Activated B cell treated with CpG ODN at 0.5 μM for 24 hours (primary cell): ENCODE results near the gene PLAAT1. TPM values are rescaled to one million over a fixed set of nuclear protein-coding genes. Genes with fewer than 3 reads are reported as not detected.

ENCODE experiments used
- ATAC-seq: fragments of 200-7000 bp; cut with Tn5 transposase; one replicate; pipeline ENCODE4 v1.10.0; 2021; ENCODE audit warnings: low read depth, mild to moderate bottlenecking, moderate library complexity
- CTCF ChIA-PET: fragments of 350-600 bp; sonication (Branson Sonifier 250); formaldehyde crosslinking; loops from one replicate; lab custom pipeline; 2021; ENCODE audit warnings: antibody characterized with exemption; lab: Charles Lee
- POLR2A ChIA-PET: fragments of 350-600 bp; sonication (Branson Sonifier 250); formaldehyde crosslinking; loops from one replicate; lab custom pipeline; 2021; ENCODE audit warnings: antibody characterized with exemption; lab: Charles Lee
- DNase-seq: peaks from one replicate; pipeline ENCODE4 v3.0.0; 2022
- H3K27ac Mint-ChIP-seq: one replicate; pipeline ENCODE4 v1.8.0; 2020; ENCODE audit warnings: mixed read lengths
- H3K27me3 Mint-ChIP-seq: one replicate; pipeline ENCODE4 v1.8.0; 2021; ENCODE audit warnings: mixed read lengths
- H3K36me3 Mint-ChIP-seq: one replicate; pipeline ENCODE4 v1.8.0; 2021; ENCODE audit warnings: low read depth, mixed read lengths
- H3K4me1 Mint-ChIP-seq: one replicate; pipeline ENCODE4 v1.8.0; 2021; ENCODE audit warnings: mixed read lengths
- H3K4me3 Mint-ChIP-seq: one replicate; pipeline ENCODE4 v1.8.0; 2020; ENCODE audit warnings: mild to moderate bottlenecking, mixed read lengths
- H3K9me3 Mint-ChIP-seq: one replicate; pipeline ENCODE4 v1.8.0; 2020; ENCODE audit warnings: mixed read lengths
- intact Hi-C: fragments of 100-400 bp; cut with micrococcal nuclease; formaldehyde crosslinking; loops from one replicate; pipeline ENCODE4 v1.15.1; 2024
- total RNA-seq: library from RNA; stranded (reverse); gene quantifications from 2 replicates; pipeline ENCODE4 v1.2.3, GENCODE V29; 2022
- TF ChIP-seq, protein P1 (sequence below): fragments of 200-600 bp; IDR thresholded peaks from one replicate; pipeline ENCODE4 v1.8.0; 2022; ENCODE audit warnings: antibody characterized with exemption, mild to moderate bottlenecking

Gene PLAAT1
- total RNA-seq, 1 donor from 2014 or later, result not detected

DNA sequence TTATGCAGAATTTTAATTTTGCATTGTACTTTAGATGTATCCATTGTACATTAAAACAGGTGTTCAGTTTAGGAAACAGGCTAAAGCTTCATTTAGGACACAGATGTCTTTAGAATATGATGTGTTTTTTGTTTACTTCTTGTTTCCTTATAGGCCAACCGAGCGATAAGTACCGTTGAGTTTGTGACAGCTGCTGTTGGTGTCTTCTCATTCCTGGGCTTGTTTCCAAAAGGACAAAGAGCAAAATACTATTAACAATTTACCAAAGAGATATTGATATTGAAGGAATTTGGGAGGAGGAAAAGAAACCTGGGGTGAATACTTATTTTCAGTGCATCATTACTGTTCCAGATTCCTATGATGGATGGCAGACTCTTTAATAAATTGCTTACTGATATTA lies 29.4 kb downstream of the PLAAT1 start:
- no peak overlapping the region for H3K27ac Mint-ChIP-seq
- intact Hi-C loops, result no loop called here
- ATAC-seq (no peak), DNase-seq (no peak)
- TF ChIP-seq, protein P1, sequence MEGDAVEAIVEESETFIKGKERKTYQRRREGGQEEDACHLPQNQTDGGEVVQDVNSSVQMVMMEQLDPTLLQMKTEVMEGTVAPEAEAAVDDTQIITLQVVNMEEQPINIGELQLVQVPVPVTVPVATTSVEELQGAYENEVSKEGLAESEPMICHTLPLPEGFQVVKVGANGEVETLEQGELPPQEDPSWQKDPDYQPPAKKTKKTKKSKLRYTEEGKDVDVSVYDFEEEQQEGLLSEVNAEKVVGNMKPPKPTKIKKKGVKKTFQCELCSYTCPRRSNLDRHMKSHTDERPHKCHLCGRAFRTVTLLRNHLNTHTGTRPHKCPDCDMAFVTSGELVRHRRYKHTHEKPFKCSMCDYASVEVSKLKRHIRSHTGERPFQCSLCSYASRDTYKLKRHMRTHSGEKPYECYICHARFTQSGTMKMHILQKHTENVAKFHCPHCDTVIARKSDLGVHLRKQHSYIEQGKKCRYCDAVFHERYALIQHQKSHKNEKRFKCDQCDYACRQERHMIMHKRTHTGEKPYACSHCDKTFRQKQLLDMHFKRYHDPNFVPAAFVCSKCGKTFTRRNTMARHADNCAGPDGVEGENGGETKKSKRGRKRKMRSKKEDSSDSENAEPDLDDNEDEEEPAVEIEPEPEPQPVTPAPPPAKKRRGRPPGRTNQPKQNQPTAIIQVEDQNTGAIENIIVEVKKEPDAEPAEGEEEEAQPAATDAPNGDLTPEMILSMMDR, result no peak
- H3K4me3 Mint-ChIP-seq, result no peak overlapping the region
- CTCF ChIA-PET, result no interaction called here
- POLR2A ChIA-PET, result no interaction called here
- no peaks in the 10 kb centered on the region for H3K36me3 Mint-ChIP-seq
- peaks cover 3% of the 10 kb centered on the region for H3K4me1 Mint-ChIP-seq
- H3K9me3 Mint-ChIP-seq, result no peaks in the 10 kb centered on the region
- no peaks in the 10 kb centered on the region for H3K27me3 Mint-ChIP-seq

DNA sequence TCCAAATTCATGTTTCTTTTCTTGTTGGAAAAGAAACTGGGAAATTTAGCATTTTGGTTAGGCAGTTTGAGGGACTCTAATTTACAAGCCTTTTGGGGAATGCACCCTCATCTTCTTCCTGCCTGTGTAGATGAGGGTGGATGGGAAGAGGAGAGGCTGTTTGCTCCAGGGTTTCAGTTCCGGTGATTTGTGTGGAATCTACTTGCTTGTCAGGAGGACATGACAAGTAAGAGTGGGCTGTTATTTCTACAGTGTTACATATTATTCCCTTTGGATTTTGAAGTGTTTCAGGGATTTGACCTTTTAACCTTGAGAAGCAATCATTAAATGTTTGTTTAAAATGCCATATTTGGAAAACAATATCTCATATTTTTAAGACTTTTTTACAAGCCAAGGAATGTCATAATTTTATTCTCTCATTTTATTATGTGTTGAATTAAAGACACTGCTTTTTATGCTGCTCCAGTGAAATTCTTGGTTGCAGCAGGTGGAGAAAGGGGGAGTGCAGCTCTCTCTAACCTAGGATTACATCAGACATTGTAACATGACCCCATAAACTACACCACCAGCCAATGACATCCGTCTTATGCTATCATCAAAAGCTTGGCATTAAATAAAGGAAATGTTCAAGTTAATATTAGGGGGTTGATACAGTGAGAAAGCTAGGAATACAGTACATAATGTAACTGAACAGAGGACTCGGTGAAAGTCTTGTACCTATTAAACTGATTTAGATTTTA lies 30.2 kb downstream of the PLAAT1 start:
- ChIA-PET POLR2A (no interaction called here), CTCF (no interaction called here)
- no peaks in the 10 kb centered on the region for H3K36me3 Mint-ChIP-seq
- ATAC-seq (no peak), DNase-seq (no peak)
- no peak overlapping the region for H3K27ac Mint-ChIP-seq
- no peaks in the 10 kb centered on the region for H3K27me3 Mint-ChIP-seq
- no peak overlapping the region for H3K4me3 Mint-ChIP-seq
- H3K4me1 Mint-ChIP-seq, result peaks cover 3% of the 10 kb centered on the region
- no peaks in the 10 kb centered on the region for H3K9me3 Mint-ChIP-seq
- intact Hi-C loops, result no loop called here
- TF ChIP-seq, protein P1, result no peak

DNA sequence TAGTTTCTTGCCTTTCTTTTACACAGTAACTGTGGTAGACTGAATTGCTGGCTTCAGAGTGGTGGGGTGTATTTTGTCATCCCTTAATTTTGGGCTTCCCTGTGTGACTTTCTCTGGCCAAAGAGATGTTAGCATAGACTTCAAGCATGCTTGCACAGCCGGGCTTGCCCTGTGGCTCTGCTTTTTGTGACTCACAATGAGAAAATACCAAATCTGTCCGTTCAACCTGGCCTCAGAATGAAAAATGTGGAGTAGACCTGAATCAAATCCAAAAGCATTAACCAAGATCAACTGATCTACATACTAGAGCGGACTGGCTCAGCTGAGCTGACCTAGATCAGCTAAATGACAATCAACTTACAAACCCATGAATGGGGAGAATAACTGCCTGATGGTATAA lies 51.4 kb downstream of the PLAAT1 start:
- CTCF ChIA-PET, result no interaction called here
- H3K36me3 Mint-ChIP-seq, result no peaks in the 10 kb centered on the region

DNA sequence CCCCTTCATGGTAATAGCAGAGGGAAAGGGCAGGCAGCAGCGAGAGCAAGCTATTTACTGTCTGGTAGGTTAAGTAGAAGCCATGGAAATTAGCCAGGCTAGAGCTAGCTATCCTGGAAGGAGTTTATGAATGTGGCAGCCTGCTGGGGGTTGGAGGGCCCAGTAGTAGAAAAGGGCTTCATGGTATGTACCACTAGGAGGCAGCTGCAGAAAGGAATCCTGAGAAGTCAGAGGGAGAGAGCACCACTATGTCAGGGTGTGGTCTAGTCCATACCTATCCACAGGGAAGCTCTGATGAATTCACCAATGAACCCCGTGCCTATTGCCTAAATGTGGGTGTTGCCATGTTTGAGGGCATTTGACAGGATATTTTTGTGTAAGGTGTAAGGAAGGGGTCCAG lies 55.0 kb downstream of the PLAAT1 start:
- Mint-ChIP-seq H3K9me3 (peaks cover 5% of the 10 kb centered on the region), H3K27me3 (no peaks in the 10 kb centered on the region), H3K4me1 (no peaks in the 10 kb centered on the region), H3K4me3 (no peak overlapping the region), H3K27ac (no peak overlapping the region), H3K36me3 (no peaks in the 10 kb centered on the region)
- ChIA-PET CTCF (no interaction called here), POLR2A (no interaction called here)
- TF ChIP-seq, protein P1, result no peak
- no peak for DNase-seq
- intact Hi-C loops, result no loop called here
- no peak for ATAC-seq

More for the DNA sequence above, 51.4 kb downstream of the PLAAT1 start:
- intact Hi-C loops, result no loop called here
- no peaks in the 10 kb centered on the region for H3K27me3 Mint-ChIP-seq
- no peaks in the 10 kb centered on the region for H3K4me1 Mint-ChIP-seq
- peaks cover 9% of the 10 kb centered on the region for H3K9me3 Mint-ChIP-seq
- POLR2A ChIA-PET, result no interaction called here
- TF ChIP-seq, protein P1, result no peak
- ATAC-seq (no peak), DNase-seq (no peak)
- no peak overlapping the region for H3K4me3 Mint-ChIP-seq
- no peak overlapping the region for H3K27ac Mint-ChIP-seq

DNA sequence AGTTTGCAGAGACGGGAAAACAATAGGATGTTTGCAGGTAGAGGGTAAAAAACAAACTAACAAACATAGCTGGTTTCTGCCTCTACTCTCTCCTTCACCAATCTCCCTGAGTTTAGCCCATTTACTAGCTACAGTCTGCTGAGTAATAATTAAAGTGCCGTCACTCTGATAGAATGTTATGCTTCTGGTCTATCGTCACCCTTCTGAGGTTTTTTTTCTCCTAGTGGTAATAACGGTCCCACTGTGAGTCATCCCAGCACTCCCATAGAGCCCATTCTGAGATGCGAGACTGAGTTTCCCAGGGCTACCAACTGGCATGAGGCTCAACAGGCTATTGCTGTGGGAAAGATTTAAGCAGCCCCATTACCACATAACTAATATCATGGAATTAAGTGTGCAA lies 56.4 kb downstream of the PLAAT1 start:
- Mint-ChIP-seq H3K36me3 (no peaks in the 10 kb centered on the region), H3K4me1 (no peaks in the 10 kb centered on the region), H3K9me3 (peaks cover 1% of the 10 kb centered on the region), H3K4me3 (no peak overlapping the region), H3K27ac (no peak overlapping the region), H3K27me3 (no peaks in the 10 kb centered on the region)
- intact Hi-C loops, result no loop called here
- POLR2A ChIA-PET, result no interaction called here
- CTCF ChIA-PET, result no interaction called here
- ATAC-seq (no peak), DNase-seq (no peak)
- TF ChIP-seq, protein P1, result no peak
